GM23338 (cell line): ENCODE measurements around the gene NPAS2.

Experiments
- CTCF ChIP-seq, 2 experiments: fragments of 200-600 bp in 1 of 2; sonication (generic) in 1 of 2; conservative IDR thresholded peaks; 2 replicates each; pipeline versions ENCODE4 v1.5.1 to v1.6.1; 2016 to 2017; ENCODE audit warnings: antibody characterized with exemption in 2 of 2, low read depth in 2 of 2, mild to moderate bottlenecking in 2 of 2, moderate library complexity in 1 of 2
- EZH2 ChIP-seq: fragments of 200-600 bp; sonication (generic); IDR thresholded peaks from one replicate; pipeline ENCODE4 v1.8.0; 2017; ENCODE audit warnings: antibody characterized with exemption, mild to moderate bottlenecking, low read depth; ENCODE audit not compliant: unreplicated experiment
- EZH2phosphoT487 ChIP-seq: fragments of 200-600 bp; sonication (generic); IDR thresholded peaks from one replicate; pipeline ENCODE4 v1.8.1; 2018; ENCODE audit warnings: antibody characterized with exemption; ENCODE audit not compliant: unreplicated experiment
- NANOG ChIP-seq: IDR thresholded peaks from 2 replicates; pipeline ENCODE4 v1.6.1; 2016; ENCODE audit warnings: antibody characterized with exemption, borderline replicate concordance
- POLR2AphosphoS5 ChIP-seq: IDR thresholded peaks from 2 replicates; pipeline ENCODE4 v1.6.1; 2016; ENCODE audit warnings: antibody characterized with exemption, low read depth
- ZNF331 ChIP-seq: fragments of 250-450 bp; sonication (Bioruptor Pico); IDR thresholded peaks from 2 replicates; pipeline ENCODE4 v1.5.0; 2020; ENCODE audit warnings: low read depth, mild to moderate bottlenecking, moderate library complexity

- no peak for TF ChIP-seq CTCF (conservative IDR thresholded peaks at IDR 0.05; ENCODE audit: low read depth in 2 of 2)
- no peak for TF ChIP-seq POLR2AphosphoS5
- TF ChIP-seq ZNF331, result no peak
- TF ChIP-seq EZH2, result no peak
- no peak for TF ChIP-seq EZH2phosphoT487
- no peak for TF ChIP-seq NANOG
These were observed 183.4 kb downstream of the NPAS2 start for GRCh38 chr2:101003278-101003775.
